Lung microvascular endothelial cell (primary cell): ENCODE results near the gene SACM1L. TPM values are rescaled to one million over a fixed set of nuclear protein-coding genes. Genes with fewer than 3 reads are reported as not detected.
"Not testable (repeated sequence)": the region's sequence is repeated elsewhere in the genome, so short reads cannot be mapped to it uniquely, and the experiment has no call there.

ENCODE experiments used
- DNase-seq, 2 donors: peaks; one replicate each; pipeline versions ENCODE4 v3.0.0 to v3.0.0-alpha.2; 2010; ENCODE audit warnings: low read depth in 2 of 2
- total RNA-seq: library from RNA; depleted of rRNA; stranded (reverse); fragments of >200 nt; gene quantifications from 2 replicates; pipeline ENCODE4 v1.2.1, GENCODE V29; 2014

The SACM1L gene
- total RNA-seq, 1 donor from 2014 or later, result 35.7 TPM

DNA sequence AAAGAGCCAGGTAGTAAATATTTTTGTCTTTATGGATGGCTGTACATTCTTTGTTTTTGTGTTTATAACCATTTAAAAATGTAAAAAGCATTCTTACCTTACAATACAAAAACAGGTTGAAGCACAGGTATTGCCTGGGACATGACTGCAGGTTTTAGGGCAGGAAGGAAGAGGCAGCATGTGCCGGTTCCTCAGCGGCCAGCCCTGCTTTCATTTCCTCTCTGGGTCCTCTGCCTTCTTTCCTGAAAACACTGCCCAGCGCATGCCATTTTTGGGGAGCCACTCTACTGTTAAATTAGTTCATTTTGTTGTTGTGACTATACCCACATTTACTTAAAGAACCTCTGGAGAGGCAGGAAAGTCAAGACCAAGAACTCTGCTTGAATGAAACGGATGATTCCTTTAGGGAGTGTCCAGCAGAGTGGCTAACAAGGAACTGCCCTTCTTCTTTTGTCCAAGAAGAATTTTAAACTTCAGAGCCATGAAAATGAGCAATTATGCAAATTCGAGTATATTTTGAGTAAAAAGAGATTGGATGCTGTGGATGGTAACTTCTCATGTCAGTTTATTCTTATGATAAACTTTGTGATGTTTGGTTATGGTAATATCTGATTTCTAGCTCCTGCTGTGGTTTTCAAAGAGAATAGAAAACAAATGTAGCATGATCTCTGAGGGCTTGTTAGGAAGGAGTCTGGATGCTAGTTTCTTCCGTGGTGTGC, 52.7 kb downstream of the SACM1L start:
- peak in 1 of 2 donors; percentile 6 for DNase-seq

GRCh38 chr3:45742461-45743089, 53.4 kb downstream of the SACM1L start:
- no peak for DNase-seq

GRCh38 chr3:45746165-45746776, 57.1 kb downstream of the SACM1L start:
- no peak for DNase-seq

- DNase-seq, result no peak
Measured at GRCh38 chr3:45746777-45747622, 57.8 kb downstream of the SACM1L start.

DNA sequence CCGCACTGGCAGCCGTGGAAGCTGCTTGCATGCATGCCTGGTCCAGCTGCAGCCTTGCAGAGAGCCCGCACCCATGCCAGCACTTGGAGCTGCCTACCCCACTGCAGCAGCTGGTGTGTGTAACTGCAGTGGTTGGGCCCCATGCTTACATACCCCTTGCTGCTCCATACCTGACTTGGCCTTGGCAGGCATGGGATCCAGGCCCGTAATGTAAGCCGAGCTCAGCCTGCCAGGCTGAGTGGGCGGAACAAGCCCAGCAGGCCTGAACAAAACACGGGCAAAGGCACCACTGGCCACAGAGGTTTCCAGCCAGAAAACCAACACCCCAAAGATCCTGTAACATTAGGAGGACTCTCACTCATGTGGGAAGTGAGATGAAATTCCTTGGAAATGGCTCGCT, 58.9 kb downstream of the SACM1L start:
- DNase-seq, result no peak

GRCh38 chr3:45749036-45749600, 59.9 kb downstream of the SACM1L start:
- DNase-seq, result not testable (repeated sequence)

DNA sequence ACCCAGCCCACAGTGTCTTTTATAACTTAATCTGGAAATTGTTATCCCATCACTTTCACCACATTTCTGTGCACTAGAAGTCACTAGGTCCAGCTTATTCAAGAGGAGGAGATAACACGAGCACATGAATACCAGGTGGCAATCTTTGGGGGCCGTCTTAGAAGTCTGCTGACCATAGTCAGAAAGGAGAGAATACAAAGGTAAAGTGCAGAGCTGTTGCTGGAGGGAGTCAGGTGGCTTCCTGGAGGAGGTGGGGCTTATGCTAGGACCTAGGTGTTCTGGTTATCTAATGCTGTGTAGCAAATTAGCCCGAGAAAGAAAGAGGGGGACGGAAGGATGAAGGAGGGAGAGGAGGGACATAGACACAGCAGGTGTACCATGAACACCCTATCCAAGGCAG, 60.7 kb downstream of the SACM1L start:
- DNase-seq, result no peak

DNA sequence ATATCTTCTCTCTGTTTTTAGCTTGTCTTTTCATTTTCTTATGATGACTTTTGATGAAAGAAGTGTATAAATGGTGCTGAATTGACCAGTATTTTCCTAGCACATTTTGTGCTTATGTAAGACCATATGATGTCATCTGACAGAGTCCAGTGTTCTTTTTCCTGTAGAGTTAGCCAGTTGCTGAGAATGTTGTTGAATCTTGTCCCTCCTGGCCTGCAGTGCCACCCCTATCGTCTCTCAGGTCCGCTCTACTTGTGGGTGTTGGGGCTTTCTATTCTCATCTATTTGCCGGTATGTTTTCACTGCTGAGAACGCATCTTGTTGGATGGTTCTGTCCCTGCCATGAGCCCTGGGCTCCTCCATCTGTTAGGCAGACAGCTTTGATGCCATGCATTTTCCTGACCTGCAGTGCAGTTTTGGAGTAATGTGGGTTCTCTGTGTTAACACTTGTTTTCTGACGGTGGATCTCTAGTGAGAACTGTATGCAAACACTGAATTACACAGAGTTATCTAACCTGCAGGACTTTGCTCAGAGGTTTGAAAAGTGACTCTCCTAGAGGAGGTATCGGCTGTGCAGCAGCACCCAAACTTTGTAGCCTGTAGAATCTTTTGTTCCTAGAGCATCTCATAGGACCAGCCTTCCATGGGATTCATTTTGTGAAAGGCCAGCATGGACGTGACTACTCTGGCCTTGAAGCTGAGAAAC, 62.5 kb downstream of the SACM1L start:
- no peak for DNase-seq

DNA sequence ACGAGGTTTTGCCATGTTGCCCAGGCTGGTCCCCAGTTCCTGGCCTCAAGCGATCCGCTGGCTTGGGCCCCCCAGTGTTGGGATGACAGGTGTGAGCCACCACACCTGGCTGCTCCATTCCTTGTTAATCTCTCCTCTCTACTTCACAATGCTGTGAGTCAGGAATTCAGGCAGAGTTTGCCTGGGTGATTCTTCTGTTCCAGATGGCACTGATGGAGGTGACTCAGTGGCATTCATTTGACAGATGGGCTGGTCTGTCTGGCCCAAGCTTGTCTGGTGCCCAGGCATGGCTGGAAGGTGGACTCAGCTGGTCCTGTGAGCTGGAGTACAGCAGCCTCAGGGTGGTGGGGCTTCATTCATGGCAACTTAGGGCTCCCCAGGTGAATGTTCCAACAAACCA, 63.9 kb downstream of the SACM1L start:
- DNase-seq, result no peak

GRCh38 chr3:45754461-45754860, 65.3 kb downstream of the SACM1L start:
- no peak for DNase-seq

DNA sequence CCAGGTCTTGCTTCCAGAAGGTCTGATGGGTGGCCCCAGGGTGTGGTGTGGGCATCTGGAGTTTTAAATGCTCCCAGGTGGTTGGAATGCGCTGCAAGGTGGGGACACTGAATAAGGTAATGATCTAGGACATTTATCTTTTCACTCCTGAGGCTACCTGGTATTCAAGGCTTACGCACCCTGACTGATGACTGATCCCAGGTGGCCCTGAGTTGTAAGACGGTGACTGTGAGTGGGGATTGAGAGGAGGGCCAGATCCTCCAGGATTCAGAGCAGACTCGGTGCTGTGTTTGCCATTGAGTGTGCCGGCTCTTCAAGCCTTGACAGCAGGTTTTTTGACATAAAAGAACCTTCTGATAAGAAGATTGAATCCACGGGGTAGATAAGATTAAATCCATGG, 66.9 kb downstream of the SACM1L start:
- no peak for DNase-seq

GRCh38 chr3:45757141-45757540, 67.9 kb downstream of the SACM1L start:
- not testable (repeated sequence) for DNase-seq

- no peak for DNase-seq
Measured at GRCh38 chr3:45758871-45759270, 69.7 kb downstream of the SACM1L start.

GRCh38 chr3:45759851-45760250, 70.7 kb downstream of the SACM1L start:
- DNase-seq, result no peak

GRCh38 chr3:45760878-45761711, 71.9 kb downstream of the SACM1L start:
- DNase-seq, result peak; percentile 80 to 84

DNA sequence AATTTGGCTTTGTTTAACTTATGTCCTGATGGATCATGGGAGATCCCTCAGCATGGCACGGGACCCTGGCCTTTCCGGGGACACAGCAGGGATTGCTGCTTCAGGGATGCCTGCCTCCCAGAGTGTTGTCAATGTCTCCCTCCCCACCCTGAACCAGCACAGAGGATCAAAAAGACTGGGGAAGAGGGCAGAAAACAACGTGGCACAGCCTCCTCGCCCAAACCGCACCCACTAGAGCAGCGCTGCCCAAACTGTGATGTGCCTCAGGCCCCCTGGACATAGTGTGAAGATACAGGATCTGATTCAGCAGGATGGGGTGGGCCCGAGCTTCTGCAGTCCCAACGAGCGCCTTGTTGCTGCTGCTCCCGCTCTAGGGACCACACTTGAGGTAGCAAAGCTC, 72.6 kb downstream of the SACM1L start:
- DNase-seq, result no peak

DNA sequence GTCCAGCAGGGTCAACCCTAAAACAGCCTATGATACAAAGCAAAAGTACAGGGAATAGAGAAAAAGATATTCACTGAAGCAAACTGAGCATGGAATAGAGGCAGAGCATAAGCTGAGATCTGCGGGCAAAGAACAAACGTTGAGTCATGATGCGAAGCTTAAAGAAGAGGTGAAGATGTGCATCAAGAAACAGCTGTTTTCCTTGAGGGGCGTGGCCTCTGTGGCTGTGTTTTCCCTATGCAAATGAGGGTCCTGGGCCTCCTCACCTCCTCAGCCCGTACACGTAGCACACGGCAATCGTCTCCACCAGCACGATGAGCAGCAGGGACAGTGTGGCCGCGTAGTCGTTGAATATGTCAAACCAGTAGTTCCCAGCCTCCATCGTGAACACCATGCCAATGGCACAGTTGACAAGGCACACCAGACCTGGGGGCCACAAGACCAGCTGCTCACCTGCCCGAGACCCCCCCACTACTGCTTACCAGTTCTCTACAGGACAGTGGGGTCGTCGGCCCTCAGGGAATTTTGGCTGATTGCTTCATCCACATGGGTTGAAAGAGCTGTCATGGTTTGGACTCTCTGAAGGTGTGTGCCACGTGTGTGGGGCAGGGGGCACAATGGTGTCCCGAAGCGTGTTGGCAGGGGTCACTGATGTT, 73.6 kb downstream of the SACM1L start:
- DNase-seq, result no peak

GRCh38 chr3:45763303-45763675, 74.1 kb downstream of the SACM1L start:
- DNase-seq, result no peak

DNA sequence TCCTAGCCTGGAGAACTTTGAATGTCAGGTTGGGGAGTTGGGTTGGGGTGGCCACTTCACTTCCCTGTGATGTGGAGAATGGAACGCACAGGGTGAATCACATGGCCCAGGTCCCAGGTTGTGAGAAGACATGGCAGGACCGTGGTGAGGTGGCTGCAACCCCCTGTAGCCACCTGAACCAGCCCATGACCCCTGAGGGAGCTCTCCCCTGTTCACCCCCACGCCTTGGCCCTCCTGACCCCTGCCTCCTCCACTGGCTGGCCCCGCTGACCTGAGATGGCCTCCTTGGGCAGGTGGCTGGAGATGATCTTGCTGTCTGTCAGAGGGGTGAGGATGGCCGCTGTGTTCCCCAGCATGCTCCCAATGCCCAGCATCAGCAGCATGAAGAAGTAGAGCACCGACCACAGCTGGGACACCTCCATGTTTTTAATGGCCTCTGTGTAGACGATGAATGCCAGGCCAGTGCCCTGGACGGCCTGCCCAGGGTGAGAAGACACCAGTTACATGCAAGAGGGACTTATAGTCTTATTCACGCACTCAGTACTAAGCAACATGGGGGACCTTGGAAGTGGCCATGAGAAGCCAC, 76.2 kb downstream of the SACM1L start:
- no peak for DNase-seq
